HepG2 (cell line): Measurements from ENCODE around the gene RHOT2. TPM values are rescaled to one million over a fixed set of nuclear protein-coding genes. Genes with fewer than 3 reads are reported as not detected.

ENCODE experiments used
- BHLHE40 ChIP-seq: IDR thresholded peaks from 2 replicates; pipeline ENCODE4 v1.6.1; 2011; ENCODE audit warnings: low read length, improper control_type of control experiment
- CSRNP1 ChIP-seq: sonication (generic); formaldehyde crosslinking; IDR thresholded peaks from 2 replicates; pipeline ENCODE4 v1.8.1; 2023; ENCODE audit warnings: mild to moderate bottlenecking, missing genetic modification reagents
- FLYWCH1 ChIP-seq: sonication (generic); formaldehyde crosslinking; IDR thresholded peaks from 2 replicates; pipeline ENCODE4 v1.8.1; 2023; ENCODE audit warnings: mild to moderate bottlenecking, missing genetic modification reagents
- IKZF4 ChIP-seq: sonication (generic); formaldehyde crosslinking; IDR thresholded peaks from 2 replicates; pipeline ENCODE4 v1.5.1; 2020; ENCODE audit warnings: borderline replicate concordance, mild to moderate bottlenecking, low read depth, missing genetic modification reagents; ENCODE audit errors: not compliant biosample characterization
- KAT7 ChIP-seq: IDR thresholded peaks from 2 replicates; pipeline ENCODE4 v1.6.1; 2018; ENCODE audit warnings: borderline replicate concordance, missing compliant biosample characterization
- KMT2A ChIP-seq: sonication (generic); formaldehyde crosslinking; IDR thresholded peaks from 2 replicates; pipeline ENCODE4 v1.4.0; 2020; ENCODE audit warnings: missing genetic modification reagents
- MTERF4 ChIP-seq: sonication (generic); formaldehyde crosslinking; IDR thresholded peaks from 2 replicates; pipeline ENCODE4 v1.8.0; 2023; ENCODE audit warnings: mild to moderate bottlenecking, missing genetic modification reagents
- PATZ1 ChIP-seq: sonication (generic); formaldehyde crosslinking; IDR thresholded peaks from 2 replicates; pipeline ENCODE4 v1.4.0; 2020; ENCODE audit warnings: missing genetic modification reagents
- PHF21A ChIP-seq: sonication (generic); formaldehyde crosslinking; IDR thresholded peaks from 2 replicates; pipeline ENCODE4 v1.5.0; 2020; ENCODE audit warnings: mild to moderate bottlenecking, missing genetic modification reagents
- PLSCR1 ChIP-seq: sonication (generic); formaldehyde crosslinking; IDR thresholded peaks from 2 replicates; pipeline ENCODE4 v1.5.0; 2020; ENCODE audit warnings: missing genetic modification reagents, mild to moderate bottlenecking, borderline replicate concordance
- RBAK ChIP-seq: sonication (generic); formaldehyde crosslinking; IDR thresholded peaks from 2 replicates; pipeline ENCODE4 v1.5.1; 2020; ENCODE audit warnings: mild to moderate bottlenecking, missing genetic modification reagents
- TERF1 ChIP-seq: sonication (generic); formaldehyde crosslinking; IDR thresholded peaks from 2 replicates; pipeline ENCODE4 v1.8.0; 2022; ENCODE audit warnings: mild to moderate bottlenecking, missing genetic modification reagents, moderate library complexity
- ZBED4 ChIP-seq: sonication (generic); formaldehyde crosslinking; IDR thresholded peaks from 2 replicates; pipeline ENCODE4 v1.4.0; 2020; ENCODE audit warnings: missing genetic modification reagents, borderline replicate concordance
- ZNF619 ChIP-seq: sonication (generic); formaldehyde crosslinking; IDR thresholded peaks from 2 replicates; pipeline ENCODE4 v1.4.0; 2020; ENCODE audit warnings: mild to moderate bottlenecking, missing genetic modification reagents
- ZNF841 ChIP-seq: sonication (generic); formaldehyde crosslinking; IDR thresholded peaks from 2 replicates; pipeline ENCODE4 v1.8.1; 2023; ENCODE audit warnings: missing genetic modification reagents, borderline replicate concordance
- ZSCAN25 ChIP-seq: sonication (generic); formaldehyde crosslinking; IDR thresholded peaks from 2 replicates; pipeline ENCODE4 v1.8.0; 2022; ENCODE audit warnings: mild to moderate bottlenecking, missing genetic modification reagents
- polyA plus RNA-seq, 8 experiments: library from polyadenylated mRNA; depleted of rRNA in 3 of 8; stranded (reverse) in 7 of 8; unstranded in 1 of 8; fragments of >200 nt; fragmentation: Illumina TruSeq in 4 of 8; extraction: Trizol in 4 of 8; gene quantifications; 2 replicates each; pipeline versions ENCODE4 v1.2.1 to v1.2.3, GENCODE V29; 2011 to 2016; ENCODE audit warnings: low read depth in 4 of 8, missing spikeins in 1 of 8, mixed read lengths in 1 of 8; ENCODE audit not compliant: insufficient read depth in 1 of 8
- total RNA-seq, 5 experiments: library from RNA; depleted of rRNA; stranded (reverse); fragments of >200 nt; fragmentation: Illumina TruSeq; extraction: Trizol; gene quantifications; 2 replicates each; pipeline ENCODE4 v1.2.3, GENCODE V29; 2016; ENCODE audit warnings: low read depth in 1 of 5

The RHOT2 gene
- total and polyA plus RNA-seq, 2 of the 13 experiments (the other 11 are each of a cell fraction or from before 2014, with no cell fraction given), result 63.6 to 76.9 TPM

- TF ChIP-seq ZBED4 (CRISPR knock-in tag) (no peak), KMT2A (CRISPR knock-in tag) (no peak), PLSCR1 (CRISPR knock-in tag) (no peak), PATZ1 (CRISPR knock-in tag) (peak; percentile 22; the same call in 1 of the 2 replicates), RBAK (CRISPR knock-in tag) (no peak), KAT7 (CRISPR knock-in tag) (no peak), PHF21A (CRISPR knock-in tag) (no peak), FLYWCH1 (no peak), BHLHE40 (no peak), MTERF4 (CRISPR knock-in tag) (no peak), TERF1 (no peak), CSRNP1 (no peak), IKZF4 (CRISPR knock-in tag) (peak; percentile 19), ZNF841 (CRISPR knock-in tag) (no peak), ZNF619 (CRISPR knock-in tag) (no peak), ZSCAN25 (CRISPR knock-in tag) (no peak)
Measured at GRCh38 chr16:678209-678857, 10.4 kb downstream of the RHOT2 start (continued).
